ENCODE results near the gene DSTYK. TPM values are rescaled to one million over a fixed set of nuclear protein-coding genes. Genes with fewer than 3 reads are reported as not detected.

Gene DSTYK
- total and polyA plus RNA-seq, 2 experiments from 2014 or later = 6.1 to 10.7 TPM

DNA sequence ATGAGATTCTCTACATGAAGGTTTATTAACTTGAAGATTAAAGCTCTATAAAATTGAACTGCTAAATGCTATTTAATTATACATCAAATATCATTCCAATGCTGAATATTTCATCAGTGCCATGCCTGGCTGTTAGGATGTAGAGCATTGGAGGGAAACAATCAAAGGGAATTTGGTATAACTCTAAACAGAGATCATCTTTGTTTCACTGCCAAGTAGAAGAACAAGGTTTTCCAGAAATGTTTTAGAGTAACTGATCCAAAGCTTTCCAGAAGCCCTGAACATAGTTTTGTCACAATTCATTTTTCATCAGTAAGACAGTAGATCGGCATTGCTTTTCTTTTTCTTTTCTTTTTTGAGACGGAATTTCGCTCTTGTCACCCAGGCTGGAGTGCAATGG lies 5.9 kb upstream of the DSTYK start:
- Histone ChIP-seq H3K79me2 (replicated peaks; ENCODE audit: insufficient read depth) (no peaks in the 10 kb centered on the region), H3K27me3 (ENCODE audit: insufficient read depth) (no peaks in the 10 kb centered on the region), H3F3A (replicated peaks; ENCODE audit: low read depth) (no peaks in the 10 kb centered on the region), H4K20me1 (replicated peaks; ENCODE audit: insufficient read depth) (no peaks in the 10 kb centered on the region), H3K27ac (ENCODE audit: low read depth) (no peak overlapping the region), H3K4me1 (ENCODE audit: insufficient read depth) (no peaks in the 10 kb centered on the region), H3K9me2 (ENCODE audit: insufficient read depth) (no peaks in the 10 kb centered on the region), H3K4me2 (no peak overlapping the region), H2AFZ (no peak overlapping the region), H3K4me3 (no peak overlapping the region), H3K36me3 (ENCODE audit: insufficient read depth) (no peaks in the 10 kb centered on the region)
- TF ChIP-seq POLR2AphosphoS5 (IDR thresholded peaks at IDR 0.05; ENCODE audit: low read depth) = no peak
- TF ChIP-seq, protein P1, sequence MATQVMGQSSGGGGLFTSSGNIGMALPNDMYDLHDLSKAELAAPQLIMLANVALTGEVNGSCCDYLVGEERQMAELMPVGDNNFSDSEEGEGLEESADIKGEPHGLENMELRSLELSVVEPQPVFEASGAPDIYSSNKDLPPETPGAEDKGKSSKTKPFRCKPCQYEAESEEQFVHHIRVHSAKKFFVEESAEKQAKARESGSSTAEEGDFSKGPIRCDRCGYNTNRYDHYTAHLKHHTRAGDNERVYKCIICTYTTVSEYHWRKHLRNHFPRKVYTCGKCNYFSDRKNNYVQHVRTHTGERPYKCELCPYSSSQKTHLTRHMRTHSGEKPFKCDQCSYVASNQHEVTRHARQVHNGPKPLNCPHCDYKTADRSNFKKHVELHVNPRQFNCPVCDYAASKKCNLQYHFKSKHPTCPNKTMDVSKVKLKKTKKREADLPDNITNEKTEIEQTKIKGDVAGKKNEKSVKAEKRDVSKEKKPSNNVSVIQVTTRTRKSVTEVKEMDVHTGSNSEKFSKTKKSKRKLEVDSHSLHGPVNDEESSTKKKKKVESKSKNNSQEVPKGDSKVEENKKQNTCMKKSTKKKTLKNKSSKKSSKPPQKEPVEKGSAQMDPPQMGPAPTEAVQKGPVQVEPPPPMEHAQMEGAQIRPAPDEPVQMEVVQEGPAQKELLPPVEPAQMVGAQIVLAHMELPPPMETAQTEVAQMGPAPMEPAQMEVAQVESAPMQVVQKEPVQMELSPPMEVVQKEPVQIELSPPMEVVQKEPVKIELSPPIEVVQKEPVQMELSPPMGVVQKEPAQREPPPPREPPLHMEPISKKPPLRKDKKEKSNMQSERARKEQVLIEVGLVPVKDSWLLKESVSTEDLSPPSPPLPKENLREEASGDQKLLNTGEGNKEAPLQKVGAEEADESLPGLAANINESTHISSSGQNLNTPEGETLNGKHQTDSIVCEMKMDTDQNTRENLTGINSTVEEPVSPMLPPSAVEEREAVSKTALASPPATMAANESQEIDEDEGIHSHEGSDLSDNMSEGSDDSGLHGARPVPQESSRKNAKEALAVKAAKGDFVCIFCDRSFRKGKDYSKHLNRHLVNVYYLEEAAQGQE (IDR thresholded peaks at IDR 0.05; ENCODE audit: unreplicated experiment) = no peak
- no peak for TF ChIP-seq ZNF114 (CRISPR knock-in tag; IDR thresholded peaks at IDR 0.05)
- TF ChIP-seq, protein P2, sequence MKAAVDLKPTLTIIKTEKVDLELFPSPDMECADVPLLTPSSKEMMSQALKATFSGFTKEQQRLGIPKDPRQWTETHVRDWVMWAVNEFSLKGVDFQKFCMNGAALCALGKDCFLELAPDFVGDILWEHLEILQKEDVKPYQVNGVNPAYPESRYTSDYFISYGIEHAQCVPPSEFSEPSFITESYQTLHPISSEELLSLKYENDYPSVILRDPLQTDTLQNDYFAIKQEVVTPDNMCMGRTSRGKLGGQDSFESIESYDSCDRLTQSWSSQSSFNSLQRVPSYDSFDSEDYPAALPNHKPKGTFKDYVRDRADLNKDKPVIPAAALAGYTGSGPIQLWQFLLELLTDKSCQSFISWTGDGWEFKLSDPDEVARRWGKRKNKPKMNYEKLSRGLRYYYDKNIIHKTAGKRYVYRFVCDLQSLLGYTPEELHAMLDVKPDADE (IDR thresholded peaks at IDR 0.05) = no peak
- no peak for TF ChIP-seq STAT1 (IDR thresholded peaks at IDR 0.05; ENCODE audit: unreplicated experiment)
- TF ChIP-seq, protein P3, sequence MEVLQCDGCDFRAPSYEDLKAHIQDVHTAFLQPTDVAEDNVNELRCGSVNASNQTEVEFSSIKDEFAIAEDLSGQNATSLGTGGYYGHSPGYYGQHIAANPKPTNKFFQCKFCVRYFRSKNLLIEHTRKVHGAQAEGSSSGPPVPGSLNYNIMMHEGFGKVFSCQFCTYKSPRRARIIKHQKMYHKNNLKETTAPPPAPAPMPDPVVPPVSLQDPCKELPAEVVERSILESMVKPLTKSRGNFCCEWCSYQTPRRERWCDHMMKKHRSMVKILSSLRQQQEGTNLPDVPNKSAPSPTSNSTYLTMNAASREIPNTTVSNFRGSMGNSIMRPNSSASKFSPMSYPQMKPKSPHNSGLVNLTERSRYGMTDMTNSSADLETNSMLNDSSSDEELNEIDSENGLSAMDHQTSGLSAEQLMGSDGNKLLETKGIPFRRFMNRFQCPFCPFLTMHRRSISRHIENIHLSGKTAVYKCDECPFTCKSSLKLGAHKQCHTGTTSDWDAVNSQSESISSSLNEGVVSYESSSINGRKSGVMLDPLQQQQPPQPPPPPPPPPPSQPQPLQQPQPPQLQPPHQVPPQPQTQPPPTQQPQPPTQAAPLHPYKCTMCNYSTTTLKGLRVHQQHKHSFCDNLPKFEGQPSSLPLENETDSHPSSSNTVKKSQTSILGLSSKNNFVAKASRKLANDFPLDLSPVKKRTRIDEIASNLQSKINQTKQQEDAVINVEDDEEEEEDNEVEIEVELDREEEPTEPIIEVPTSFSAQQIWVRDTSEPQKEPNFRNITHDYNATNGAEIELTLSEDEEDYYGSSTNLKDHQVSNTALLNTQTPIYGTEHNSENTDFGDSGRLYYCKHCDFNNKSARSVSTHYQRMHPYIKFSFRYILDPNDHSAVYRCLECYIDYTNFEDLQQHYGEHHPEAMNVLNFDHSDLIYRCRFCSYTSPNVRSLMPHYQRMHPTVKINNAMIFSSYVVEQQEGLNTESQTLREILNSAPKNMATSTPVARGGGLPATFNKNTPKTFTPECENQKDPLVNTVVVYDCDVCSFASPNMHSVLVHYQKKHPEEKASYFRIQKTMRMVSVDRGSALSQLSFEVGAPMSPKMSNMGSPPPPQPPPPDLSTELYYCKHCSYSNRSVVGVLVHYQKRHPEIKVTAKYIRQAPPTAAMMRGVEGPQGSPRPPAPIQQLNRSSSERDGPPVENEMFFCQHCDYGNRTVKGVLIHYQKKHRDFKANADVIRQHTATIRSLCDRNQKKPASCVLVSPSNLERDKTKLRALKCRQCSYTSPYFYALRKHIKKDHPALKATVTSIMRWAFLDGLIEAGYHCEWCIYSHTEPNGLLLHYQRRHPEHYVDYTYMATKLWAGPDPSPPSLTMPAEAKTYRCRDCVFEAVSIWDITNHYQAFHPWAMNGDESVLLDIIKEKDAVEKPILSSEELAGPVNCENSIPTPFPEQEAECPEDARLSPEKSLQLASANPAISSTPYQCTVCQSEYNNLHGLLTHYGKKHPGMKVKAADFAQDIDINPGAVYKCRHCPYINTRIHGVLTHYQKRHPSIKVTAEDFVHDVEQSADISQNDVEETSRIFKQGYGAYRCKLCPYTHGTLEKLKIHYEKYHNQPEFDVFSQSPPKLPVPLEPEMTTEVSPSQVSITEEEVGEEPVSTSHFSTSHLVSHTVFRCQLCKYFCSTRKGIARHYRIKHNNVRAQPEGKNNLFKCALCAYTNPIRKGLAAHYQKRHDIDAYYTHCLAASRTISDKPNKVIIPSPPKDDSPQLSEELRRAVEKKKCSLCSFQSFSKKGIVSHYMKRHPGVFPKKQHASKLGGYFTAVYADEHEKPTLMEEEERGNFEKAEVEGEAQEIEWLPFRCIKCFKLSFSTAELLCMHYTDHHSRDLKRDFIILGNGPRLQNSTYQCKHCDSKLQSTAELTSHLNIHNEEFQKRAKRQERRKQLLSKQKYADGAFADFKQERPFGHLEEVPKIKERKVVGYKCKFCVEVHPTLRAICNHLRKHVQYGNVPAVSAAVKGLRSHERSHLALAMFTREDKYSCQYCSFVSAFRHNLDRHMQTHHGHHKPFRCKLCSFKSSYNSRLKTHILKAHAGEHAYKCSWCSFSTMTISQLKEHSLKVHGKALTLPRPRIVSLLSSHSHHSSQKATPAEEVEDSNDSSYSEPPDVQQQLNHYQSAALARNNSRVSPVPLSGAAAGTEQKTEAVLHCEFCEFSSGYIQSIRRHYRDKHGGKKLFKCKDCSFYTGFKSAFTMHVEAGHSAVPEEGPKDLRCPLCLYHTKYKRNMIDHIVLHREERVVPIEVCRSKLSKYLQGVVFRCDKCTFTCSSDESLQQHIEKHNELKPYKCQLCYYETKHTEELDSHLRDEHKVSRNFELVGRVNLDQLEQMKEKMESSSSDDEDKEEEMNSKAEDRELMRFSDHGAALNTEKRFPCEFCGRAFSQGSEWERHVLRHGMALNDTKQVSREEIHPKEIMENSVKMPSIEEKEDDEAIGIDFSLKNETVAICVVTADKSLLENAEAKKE (CRISPR knock-in tag; IDR thresholded peaks at IDR 0.05) = no peak
- TF ChIP-seq ZNF331 (CRISPR knock-in tag; IDR thresholded peaks at IDR 0.05; ENCODE audit: low read depth) = no peak
- no peak for TF ChIP-seq NANOG (IDR thresholded peaks at IDR 0.05; ENCODE audit: borderline replicate concordance)
- TF ChIP-seq EZH2 (IDR thresholded peaks at IDR 0.05; ENCODE audit: low read depth, unreplicated experiment) = no peak
- no peak for TF ChIP-seq EZH2phosphoT487 (IDR thresholded peaks at IDR 0.05; ENCODE audit: unreplicated experiment)
- no peak for TF ChIP-seq JUNB (IDR thresholded peaks at IDR 0.05; ENCODE audit: unreplicated experiment)
- no peak for TF ChIP-seq CREB1 (CRISPR knock-in tag; IDR thresholded peaks at IDR 0.05; ENCODE audit: low read depth)
- TF ChIP-seq, protein P4, sequence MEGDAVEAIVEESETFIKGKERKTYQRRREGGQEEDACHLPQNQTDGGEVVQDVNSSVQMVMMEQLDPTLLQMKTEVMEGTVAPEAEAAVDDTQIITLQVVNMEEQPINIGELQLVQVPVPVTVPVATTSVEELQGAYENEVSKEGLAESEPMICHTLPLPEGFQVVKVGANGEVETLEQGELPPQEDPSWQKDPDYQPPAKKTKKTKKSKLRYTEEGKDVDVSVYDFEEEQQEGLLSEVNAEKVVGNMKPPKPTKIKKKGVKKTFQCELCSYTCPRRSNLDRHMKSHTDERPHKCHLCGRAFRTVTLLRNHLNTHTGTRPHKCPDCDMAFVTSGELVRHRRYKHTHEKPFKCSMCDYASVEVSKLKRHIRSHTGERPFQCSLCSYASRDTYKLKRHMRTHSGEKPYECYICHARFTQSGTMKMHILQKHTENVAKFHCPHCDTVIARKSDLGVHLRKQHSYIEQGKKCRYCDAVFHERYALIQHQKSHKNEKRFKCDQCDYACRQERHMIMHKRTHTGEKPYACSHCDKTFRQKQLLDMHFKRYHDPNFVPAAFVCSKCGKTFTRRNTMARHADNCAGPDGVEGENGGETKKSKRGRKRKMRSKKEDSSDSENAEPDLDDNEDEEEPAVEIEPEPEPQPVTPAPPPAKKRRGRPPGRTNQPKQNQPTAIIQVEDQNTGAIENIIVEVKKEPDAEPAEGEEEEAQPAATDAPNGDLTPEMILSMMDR (conservative IDR thresholded peaks at IDR 0.05; ENCODE audit: low read depth in 2 of 2) = no peak
- H3K4me1 Mint-ChIP-seq = peaks cover 5% of the 10 kb centered on the region; the same call in 2 of the 3 replicates
- H3K36me3 Mint-ChIP-seq (ENCODE audit: low read depth) = no peaks in the 10 kb centered on the region
- H3K4me3 Mint-ChIP-seq = no peak overlapping the region
- ATAC-seq (no peak), DNase-seq (ENCODE audit: low spot score) (no peak)
- H3K27me3 Mint-ChIP-seq (ENCODE audit: insufficient read depth, low read depth, poor library complexity) = peaks cover 8% of the 10 kb centered on the region
- H3K27ac Mint-ChIP-seq = no peak overlapping the region
- H3K9me3 Mint-ChIP-seq = no peaks in the 10 kb centered on the region

Data from GM23338 (cell line).